ENCODE results near the gene AFTPH.

DNA sequence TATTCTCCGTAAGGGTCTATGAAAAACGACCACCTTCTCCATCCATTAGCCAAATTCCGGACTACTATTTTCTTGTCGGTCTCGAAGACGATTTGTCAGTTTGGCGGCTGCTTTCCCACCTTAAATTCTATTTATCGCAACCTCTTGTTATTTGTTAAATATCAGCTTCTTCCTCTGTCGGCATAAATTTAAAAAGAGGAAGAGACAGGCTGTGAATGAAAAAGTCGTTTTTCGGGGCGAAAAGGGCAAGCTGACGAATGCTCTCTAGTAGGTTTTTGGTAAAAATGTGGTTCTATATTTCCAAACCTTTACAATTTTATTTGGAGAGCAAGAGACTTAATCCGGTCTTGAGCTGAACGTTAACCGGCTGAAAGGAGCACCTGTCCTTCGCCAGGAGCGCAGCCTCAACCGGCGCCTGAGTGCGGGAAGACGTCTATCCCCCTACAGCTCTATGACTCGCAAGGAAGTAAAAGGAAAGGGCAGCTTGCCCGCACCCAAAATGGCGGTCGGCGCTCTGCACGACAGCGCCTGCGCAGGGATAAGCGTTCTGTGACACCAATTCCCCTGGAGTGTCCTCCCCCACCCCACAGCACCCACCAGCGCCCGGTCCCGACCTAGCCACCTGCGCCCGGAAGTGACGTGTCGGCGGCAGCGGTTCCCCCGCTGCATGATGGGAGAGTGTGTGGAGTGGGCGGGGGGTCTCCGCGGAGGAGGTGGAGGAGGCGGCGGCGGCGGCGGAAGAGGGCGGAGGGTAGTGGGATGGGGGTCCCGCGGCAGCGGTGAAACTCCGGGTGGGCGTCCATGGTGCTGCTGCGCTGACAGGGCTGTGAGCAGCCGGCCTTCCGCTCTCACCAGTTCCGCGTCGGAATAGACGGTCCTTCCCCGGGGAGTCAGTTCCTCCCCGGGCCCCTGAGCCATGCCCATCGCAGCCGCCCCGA is at the start of gene AFTPH:
- TF ChIP-seq, protein P1, sequence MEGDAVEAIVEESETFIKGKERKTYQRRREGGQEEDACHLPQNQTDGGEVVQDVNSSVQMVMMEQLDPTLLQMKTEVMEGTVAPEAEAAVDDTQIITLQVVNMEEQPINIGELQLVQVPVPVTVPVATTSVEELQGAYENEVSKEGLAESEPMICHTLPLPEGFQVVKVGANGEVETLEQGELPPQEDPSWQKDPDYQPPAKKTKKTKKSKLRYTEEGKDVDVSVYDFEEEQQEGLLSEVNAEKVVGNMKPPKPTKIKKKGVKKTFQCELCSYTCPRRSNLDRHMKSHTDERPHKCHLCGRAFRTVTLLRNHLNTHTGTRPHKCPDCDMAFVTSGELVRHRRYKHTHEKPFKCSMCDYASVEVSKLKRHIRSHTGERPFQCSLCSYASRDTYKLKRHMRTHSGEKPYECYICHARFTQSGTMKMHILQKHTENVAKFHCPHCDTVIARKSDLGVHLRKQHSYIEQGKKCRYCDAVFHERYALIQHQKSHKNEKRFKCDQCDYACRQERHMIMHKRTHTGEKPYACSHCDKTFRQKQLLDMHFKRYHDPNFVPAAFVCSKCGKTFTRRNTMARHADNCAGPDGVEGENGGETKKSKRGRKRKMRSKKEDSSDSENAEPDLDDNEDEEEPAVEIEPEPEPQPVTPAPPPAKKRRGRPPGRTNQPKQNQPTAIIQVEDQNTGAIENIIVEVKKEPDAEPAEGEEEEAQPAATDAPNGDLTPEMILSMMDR (IDR thresholded peaks at IDR 0.05): peak in 1 of 7 experiments; percentile 17
- peak; percentile 82 to 98 (median 95) for TF ChIP-seq POLR2A (IDR thresholded peaks at IDR 0.05)

Measured in body of pancreas (tissue), 4 donors.